GM12878 (cell line): ENCODE data around the gene ANKDD1A. TPM values are rescaled to one million over a fixed set of nuclear protein-coding genes. Genes with fewer than 3 reads are reported as not detected.
A peak's percentile ranks its signal among the peaks of the same experiment; 100 is the strongest.

Experiments
- ATAC-seq: fragments of 200-7000 bp; cut with Tn5 transposase; 3 replicates; pipeline ENCODE4 v1.9.1; 2020; ENCODE audit warnings: mild to moderate bottlenecking, moderate library complexity
- BruUV-seq: library from RNA; stranded (reverse); fragments of 400-500 nt; replicated peaks from 2 replicates; lab custom pipeline; 2021; lab: Mats Ljungman, UMichigan
- CTCF ChIA-PET: fragments of 300-600 bp; sonication (Branson Sonifier 250); formaldehyde crosslinking; extraction: SDS; loops from one replicate; lab custom pipeline; 2021; ENCODE audit warnings: inconsistent platforms; lab: Yijun Ruan, JAX
- POLR2A ChIA-PET: fragments of 350-600 bp; formaldehyde crosslinking; extraction: SDS; loops from one replicate; lab custom pipeline; 2021; ENCODE audit warnings: inconsistent platforms; lab: Charles Lee
- RAD21 ChIA-PET: fragments of 300-600 bp; sonication (Branson Sonifier 250); formaldehyde crosslinking; loops from one replicate; lab custom pipeline; 2023; ENCODE audit warnings: antibody characterized with exemption; ENCODE audit not compliant: unreplicated experiment; lab: Charles Lee
- SMC1A ChIA-PET: fragments of 300-600 bp; sonication (Branson Sonifier 250); formaldehyde crosslinking; loops from one replicate; lab custom pipeline; 2023; ENCODE audit not compliant: unreplicated experiment, uncharacterized antibody; lab: Charles Lee
- DNase-seq: peaks from one replicate; pipeline ENCODE4 v3.0.0-alpha.2; 2011; ENCODE audit warnings: low read depth, low spot score
- FAIRE-seq: peaks from 3 replicates; lab custom pipeline; 2011; peaks lifted over from hg19 to GRCh38; lab: Jason Lieb, UNC
- H2AFZ ChIP-seq: 2 replicates; pipeline ENCODE4 v1.6.0; 2011; ENCODE audit warnings: low read depth, low read length, control low read depth; ENCODE audit not compliant: control insufficient read depth
- H3K27ac ChIP-seq: 2 replicates; pipeline ENCODE4 v1.5.1; 2011; ENCODE audit warnings: control low read depth; ENCODE audit not compliant: control insufficient read depth, insufficient read depth
- H3K27me3 ChIP-seq, 2 experiments: replicated peaks in 1 of 2; 2 replicates each; pipeline versions ENCODE4 v1.6.0 to v1.6.1; 2011; ENCODE audit warnings: low read length in 1 of 2; ENCODE audit not compliant: control insufficient read depth in 2 of 2, insufficient read depth in 2 of 2
- H3K36me3 ChIP-seq, 2 experiments: 2 replicates each; pipeline ENCODE4 v1.5.1; 2011; ENCODE audit warnings: low read length in 1 of 2; ENCODE audit not compliant: control insufficient read depth in 2 of 2, insufficient read depth in 2 of 2
- H3K4me1 ChIP-seq: 2 replicates; pipeline ENCODE4 v1.6.1; 2011; ENCODE audit warnings: mild to moderate bottlenecking, low read length, moderate library complexity, mixed read lengths; ENCODE audit not compliant: control insufficient read depth, insufficient read depth
- H3K4me2 ChIP-seq: 2 replicates; pipeline ENCODE4 v1.6.0; 2011; ENCODE audit warnings: control low read depth; ENCODE audit not compliant: control insufficient read depth, insufficient read depth
- H3K4me3 ChIP-seq: fragments of 200-600 bp; sonication (generic); 2 replicates; pipeline ENCODE4 v1.5.1; 2016
- H3K79me2 ChIP-seq: 2 replicates; pipeline ENCODE4 v1.6.0; 2011; ENCODE audit warnings: low read length; ENCODE audit not compliant: control insufficient read depth, insufficient read depth
- H3K9ac ChIP-seq: 2 replicates; pipeline ENCODE4 v1.8.0; 2011; ENCODE audit warnings: low read length, control low read depth, mixed read lengths; ENCODE audit not compliant: control insufficient read depth, insufficient read depth
- H3K9me3 ChIP-seq: replicated peaks from 3 replicates; pipeline ENCODE4 v1.5.1; 2011; ENCODE audit warnings: mild to moderate bottlenecking, low read length; ENCODE audit not compliant: control insufficient read depth, insufficient read depth
- H4K20me1 ChIP-seq: 2 replicates; pipeline ENCODE4 v1.6.0; 2011; ENCODE audit not compliant: control insufficient read depth, insufficient read depth
- CHD4 ChIP-seq: fragments of 200-600 bp; sonication (generic); IDR thresholded peaks from 2 replicates; pipeline ENCODE4 v1.6.1; 2016; ENCODE audit warnings: mild to moderate bottlenecking
- FOXM1 ChIP-seq: IDR thresholded peaks from 2 replicates; pipeline ENCODE4 v1.6.1; 2012; ENCODE audit warnings: low read depth, mild to moderate bottlenecking, inconsistent platforms, low read length, moderate library complexity
- KAT2A ChIP-seq: conservative IDR thresholded peaks from 2 replicates; pipeline ENCODE4 v1.6.1; 2011; ENCODE audit warnings: low read depth, low read length; ENCODE audit not compliant: control insufficient read depth
- LARP7 ChIP-seq: fragments of 450-650 bp; IDR thresholded peaks from 2 replicates; pipeline ENCODE4 v1.6.1; 2017; ENCODE audit warnings: mild to moderate bottlenecking
- MEF2B ChIP-seq: fragments of 450-650 bp; IDR thresholded peaks from 2 replicates; pipeline ENCODE4 v1.6.1; 2018; ENCODE audit warnings: mild to moderate bottlenecking, moderate library complexity; ENCODE audit not compliant: partially characterized antibody, poor library complexity, severe bottlenecking
- NFXL1 ChIP-seq: fragments of 450-650 bp; IDR thresholded peaks from 2 replicates; pipeline ENCODE4 v1.6.1; 2017; ENCODE audit warnings: antibody characterized with exemption, mild to moderate bottlenecking, borderline replicate concordance
- NRF1 ChIP-seq: conservative IDR thresholded peaks from 2 replicates; pipeline ENCODE4 v1.6.1; 2011; ENCODE audit warnings: mild to moderate bottlenecking, low read depth, low read length, improper control_type of control experiment
- RELA ChIP-seq: fragments of 450-650 bp; IDR thresholded peaks from 2 replicates; pipeline ENCODE4 v1.8.0; 2014; ENCODE audit warnings: borderline replicate concordance; ENCODE audit not compliant: partially characterized antibody
- SUPT20H ChIP-seq: IDR thresholded peaks from 2 replicates; pipeline ENCODE4 v1.6.1; 2011; ENCODE audit warnings: low read depth, mild to moderate bottlenecking, low read length, moderate library complexity, borderline replicate concordance; ENCODE audit not compliant: control insufficient read depth
- WGBS: methylation state at CpG from one replicate; pipeline ENCODE4 v1.1.6; 2016; ENCODE audit warnings: low lambda C conversion rate; ENCODE audit not compliant: insufficient replicate concordance, insufficient coverage; ENCODE audit errors: missing lambda C conversion rate; 5-methylcytosine and 5-hydroxymethylcytosine counted together
- in situ Hi-C: fragments of 300-500 bp; cut with MboI; formaldehyde crosslinking; loops from 9 replicates; pipeline ENCODE4 v1.14.3; 2018; ENCODE audit warnings: mixed read lengths
- intact Hi-C: fragments of 100-400 bp; cut with micrococcal nuclease; formaldehyde crosslinking; loops from one replicate; pipeline ENCODE4 v1.14.2; 2022; ENCODE audit not compliant: unreplicated experiment
- polyA plus RNA-seq, 11 experiments: library from polyadenylated mRNA; depleted of rRNA in 4 of 11; unstranded in 6 of 11; stranded (reverse) in 5 of 11; fragments of >200 nt; fragmentation: Nextera tagmentation in 4 of 11; fragmentation: Illumina TruSeq in 1 of 11; extraction: Ambion mirVana in 4 of 11; extraction: Trizol in 1 of 11; gene quantifications; 1 replicate in 1 of 11; 2 replicates in 10 of 11; pipeline versions ENCODE4 v1.2.1 to v1.2.3, GENCODE V29; 2011 to 2016; ENCODE audit warnings: inconsistent platforms in 2 of 11, missing spikeins in 2 of 11, low read depth in 1 of 11
- total RNA-seq, 4 experiments: library from RNA; depleted of rRNA in 3 of 4; stranded (reverse); fragments of >200 nt in 3 of 4; fragmentation: Illumina TruSeq in 1 of 4; extraction: Trizol in 1 of 4; gene quantifications; 2 replicates each; pipeline versions ENCODE4 v1.2.1 to v1.2.3, GENCODE V29; 2013 to 2021
- TF ChIP-seq, protein P1 (sequence below): fragments of 450-650 bp; IDR thresholded peaks from 2 replicates; pipeline ENCODE4 v1.6.1; 2017; ENCODE audit warnings: mild to moderate bottlenecking
- TF ChIP-seq, protein P2 (sequence below): fragments of 450-650 bp; IDR thresholded peaks from 2 replicates; pipeline ENCODE4 v1.6.1; 2018; ENCODE audit warnings: mild to moderate bottlenecking, low read depth, moderate library complexity; ENCODE audit not compliant: partially characterized antibody

ANKDD1A gene
- total and polyA plus RNA-seq, 10 of the 15 experiments (the other 5 are each of a cell fraction or from before 2014, with no cell fraction given), result 1.5 to 6.6 (median 4.1) TPM

DNA sequence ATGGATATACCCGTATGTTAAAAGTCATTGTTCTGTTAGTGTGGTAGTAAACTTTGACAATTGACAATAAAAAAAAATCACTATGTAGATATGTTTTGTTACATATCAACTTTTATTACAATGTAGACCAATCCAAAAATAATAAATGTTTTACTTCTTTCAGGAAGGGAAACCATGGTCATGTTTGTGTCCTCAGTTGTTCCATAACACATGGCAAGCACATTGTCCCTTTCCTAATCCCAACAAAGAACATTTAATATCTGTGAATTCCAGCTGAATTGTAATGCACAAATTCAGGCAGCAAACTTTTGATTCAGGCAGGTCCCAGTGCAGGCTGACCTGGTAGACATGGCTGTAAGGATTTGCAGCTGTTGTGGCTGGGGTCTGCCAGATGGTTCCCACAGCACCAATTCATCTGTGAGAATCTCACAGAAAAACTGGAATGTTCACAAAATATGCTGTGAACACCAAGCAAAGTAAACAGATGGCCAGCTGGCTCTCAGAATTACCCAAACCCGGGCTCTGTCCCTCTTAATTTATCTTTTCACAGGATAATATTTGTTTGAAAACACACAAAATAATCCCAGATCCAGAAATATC, 79.9 kb downstream of the ANKDD1A start:
- ChIA-PET POLR2A (interaction anchor here (0.6 kb wide), 1 partner anchor 110 kb away, joined by 3 read pairs; no protein-coding TSS in a partner anchor), CTCF (interaction anchor here (0.9 to 2.5 kb wide), 4 partner anchors 9 to 43 kb away, joined by 3 to 11 read pairs (median 4); no protein-coding TSS in a partner anchor), RAD21 (no interaction called here), SMC1A (interaction anchor here (0.6 to 1.2 kb wide), 3 partner anchors 8 to 1200 kb away, joined by 3 to 4 read pairs (median 4); no protein-coding TSS in a partner anchor)
- Histone ChIP-seq H3K4me1 (no peaks in the 10 kb centered on the region; the same call in none of the 2 replicates), H2AFZ (no peak overlapping the region), H3K9ac (no peak overlapping the region), H3K27me3 (no peaks in the 10 kb centered on the region), H3K36me3 (no peaks in the 10 kb centered on the region), H3K4me3 (no peak overlapping the region), H4K20me1 (no peaks in the 10 kb centered on the region), H3K79me2 (peaks cover 23% of the 10 kb centered on the region), H3K27ac (no peak overlapping the region), H3K4me2 (no peak overlapping the region), H3K9me3 (no peaks in the 10 kb centered on the region)
- intact Hi-C loops (loop anchor here (2.0 kb wide), 1 partner anchor 37 kb away; the partner anchor contains the start of gene MTFMT), in situ Hi-C loops (no loop called here)
- no TSS peak for BruUV-seq
- DNase-seq (no peak), FAIRE-seq (no peak), ATAC-seq (no peak)
- WGBS, result 93% methylated on average over 2 of the region's 2 CpGs
- TF ChIP-seq CHD4, result no peak

DNA sequence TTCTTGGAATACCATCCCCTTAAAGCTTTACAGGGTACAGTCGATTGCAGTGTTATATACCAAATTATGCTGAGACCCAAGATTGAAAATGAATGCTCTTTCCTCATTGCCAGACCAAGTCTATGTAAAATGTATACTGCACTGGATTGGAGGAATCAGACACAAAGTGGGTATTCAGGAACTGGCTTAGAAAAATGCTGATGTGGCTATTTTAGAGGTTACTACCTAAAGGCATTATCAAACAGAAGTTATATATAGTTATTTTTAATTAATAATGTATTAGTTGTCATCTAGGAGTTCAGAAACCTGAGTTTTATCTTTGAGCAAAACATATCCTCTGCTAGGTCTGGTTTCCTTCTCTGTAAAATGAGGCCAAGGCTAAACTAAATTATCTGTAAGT, 81.6 kb downstream of the ANKDD1A start:
- ChIA-PET POLR2A (no interaction called here), SMC1A (interaction anchor here (1.2 to 2.3 kb wide), 3 partner anchors 9 to 99 kb away, joined by 3 to 13 read pairs (median 3); no protein-coding TSS in a partner anchor), CTCF (interaction anchor here (0.5 to 2.5 kb wide), 3 partner anchors 16 to 180 kb away, joined by 3 to 11 read pairs (median 3); no protein-coding TSS in a partner anchor), RAD21 (no interaction called here)
- Histone ChIP-seq H3K27ac (no peak overlapping the region), H3K4me3 (no peak overlapping the region), H3K79me2 (peaks cover 13% of the 10 kb centered on the region), H3K36me3 (no peaks in the 10 kb centered on the region), H4K20me1 (no peaks in the 10 kb centered on the region), H2AFZ (peak overlapping the region; percentile 96), H3K4me1 (no peaks in the 10 kb centered on the region; the same call in none of the 2 replicates), H3K9ac (no peak overlapping the region), H3K4me2 (peak overlapping the region; percentile 54; the same call in 1 of the 2 replicates), H3K9me3 (no peaks in the 10 kb centered on the region), H3K27me3 (no peaks in the 10 kb centered on the region)
- WGBS, result 41% methylated on average over 1 of the region's 1 CpG
- FAIRE-seq, result peak; percentile 54
- BruUV-seq, result no TSS peak
- intact Hi-C loops, result no loop called here
- no peak for DNase-seq
- in situ Hi-C loops, result no loop called here
- no peak for ATAC-seq
- TF ChIP-seq, protein P1, sequence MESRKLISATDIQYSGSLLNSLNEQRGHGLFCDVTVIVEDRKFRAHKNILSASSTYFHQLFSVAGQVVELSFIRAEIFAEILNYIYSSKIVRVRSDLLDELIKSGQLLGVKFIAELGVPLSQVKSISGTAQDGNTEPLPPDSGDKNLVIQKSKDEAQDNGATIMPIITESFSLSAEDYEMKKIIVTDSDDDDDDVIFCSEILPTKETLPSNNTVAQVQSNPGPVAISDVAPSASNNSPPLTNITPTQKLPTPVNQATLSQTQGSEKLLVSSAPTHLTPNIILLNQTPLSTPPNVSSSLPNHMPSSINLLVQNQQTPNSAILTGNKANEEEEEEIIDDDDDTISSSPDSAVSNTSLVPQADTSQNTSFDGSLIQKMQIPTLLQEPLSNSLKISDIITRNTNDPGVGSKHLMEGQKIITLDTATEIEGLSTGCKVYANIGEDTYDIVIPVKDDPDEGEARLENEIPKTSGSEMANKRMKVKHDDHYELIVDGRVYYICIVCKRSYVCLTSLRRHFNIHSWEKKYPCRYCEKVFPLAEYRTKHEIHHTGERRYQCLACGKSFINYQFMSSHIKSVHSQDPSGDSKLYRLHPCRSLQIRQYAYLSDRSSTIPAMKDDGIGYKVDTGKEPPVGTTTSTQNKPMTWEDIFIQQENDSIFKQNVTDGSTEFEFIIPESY, result no peak
- no peak for TF ChIP-seq NRF1
- TF ChIP-seq RELA, result no peak
- TF ChIP-seq MEF2B, result no peak
- TF ChIP-seq LARP7, result no peak
- TF ChIP-seq, protein P2, sequence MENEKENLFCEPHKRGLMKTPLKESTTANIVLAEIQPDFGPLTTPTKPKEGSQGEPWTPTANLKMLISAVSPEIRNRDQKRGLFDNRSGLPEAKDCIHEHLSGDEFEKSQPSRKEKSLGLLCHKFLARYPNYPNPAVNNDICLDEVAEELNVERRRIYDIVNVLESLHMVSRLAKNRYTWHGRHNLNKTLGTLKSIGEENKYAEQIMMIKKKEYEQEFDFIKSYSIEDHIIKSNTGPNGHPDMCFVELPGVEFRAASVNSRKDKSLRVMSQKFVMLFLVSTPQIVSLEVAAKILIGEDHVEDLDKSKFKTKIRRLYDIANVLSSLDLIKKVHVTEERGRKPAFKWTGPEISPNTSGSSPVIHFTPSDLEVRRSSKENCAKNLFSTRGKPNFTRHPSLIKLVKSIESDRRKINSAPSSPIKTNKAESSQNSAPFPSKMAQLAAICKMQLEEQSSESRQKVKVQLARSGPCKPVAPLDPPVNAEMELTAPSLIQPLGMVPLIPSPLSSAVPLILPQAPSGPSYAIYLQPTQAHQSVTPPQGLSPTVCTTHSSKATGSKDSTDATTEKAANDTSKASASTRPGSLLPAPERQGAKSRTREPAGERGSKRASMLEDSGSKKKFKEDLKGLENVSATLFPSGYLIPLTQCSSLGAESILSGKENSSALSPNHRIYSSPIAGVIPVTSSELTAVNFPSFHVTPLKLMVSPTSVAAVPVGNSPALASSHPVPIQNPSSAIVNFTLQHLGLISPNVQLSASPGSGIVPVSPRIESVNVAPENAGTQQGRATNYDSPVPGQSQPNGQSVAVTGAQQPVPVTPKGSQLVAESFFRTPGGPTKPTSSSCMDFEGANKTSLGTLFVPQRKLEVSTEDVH, result no peak
- no peak for TF ChIP-seq SUPT20H
- no peak for TF ChIP-seq FOXM1
- TF ChIP-seq NFXL1, result no peak
- TF ChIP-seq KAT2A, result no peak
